HEK293 (cell line): ENCODE results near the gene ZIC4.

Source experiments
- CTCF ChIA-PET: fragments of 350-600 bp; formaldehyde crosslinking; extraction: SDS; loops from one replicate; lab custom pipeline; 2021; ENCODE audit warnings: antibody characterized with exemption; lab: Yijun Ruan, JAX
- POLR2A ChIA-PET: fragments of 300-600 bp; formaldehyde crosslinking; extraction: SDS; loops from one replicate; lab custom pipeline; 2020; ENCODE audit warnings: antibody characterized with exemption, inconsistent platforms; lab: Yijun Ruan, JAX
- H3K27ac ChIP-seq: fragments of 200-500 bp; sonication (Bioruptor generic); 2 replicates; pipeline ENCODE4 v1.5.1; 2014; ENCODE audit warnings: low read depth, low read length, control low read depth, inconsistent platforms; ENCODE audit errors: extremely low read depth
- H3K36me3 ChIP-seq, 2 experiments: fragments of 200-500 bp in 1 of 2; sonication (Bioruptor generic) in 1 of 2; 1 replicate in 1 of 2; 2 replicates in 1 of 2; pipeline ENCODE4 v1.5.1; 2014 to 2017; ENCODE audit warnings: inconsistent platforms in 2 of 2, low read length in 2 of 2; ENCODE audit not compliant: control insufficient read depth in 2 of 2, insufficient read depth in 1 of 2
- H3K4me1 ChIP-seq: fragments of 200-500 bp; sonication (Bioruptor generic); 2 replicates; pipeline ENCODE4 v1.5.1; 2014; ENCODE audit warnings: mild to moderate bottlenecking, low read length, inconsistent platforms; ENCODE audit not compliant: control insufficient read depth, insufficient read depth
- H3K4me3 ChIP-seq: 2 replicates; pipeline ENCODE4 v1.5.1; 2011; ENCODE audit warnings: low read depth, mild to moderate bottlenecking, control low read depth, low read length, moderate library complexity
- H3K9me3 ChIP-seq: fragments of 200-500 bp; sonication (Bioruptor generic); 2 replicates; pipeline ENCODE4 v1.5.1; 2014; ENCODE audit warnings: low read depth, low read length, inconsistent platforms; ENCODE audit not compliant: control insufficient read depth, insufficient read depth
- ELK4 ChIP-seq: IDR thresholded peaks from 2 replicates; pipeline ENCODE4 v1.6.1; 2011; ENCODE audit warnings: mild to moderate bottlenecking, low read depth, low read length, borderline replicate concordance
- HIC1 ChIP-seq: fragments of 450-650 bp; formaldehyde crosslinking; IDR thresholded peaks from 2 replicates; pipeline ENCODE4 v1.5.1; 2016; ENCODE audit warnings: missing biosample characterization, missing genetic modification characterization
- OSR2 ChIP-seq: fragments of 450-650 bp; formaldehyde crosslinking; IDR thresholded peaks from 2 replicates; pipeline ENCODE4 v1.5.1; 2016; ENCODE audit warnings: missing biosample characterization, missing genetic modification characterization
- PRDM1 ChIP-seq: fragments of 450-650 bp; formaldehyde crosslinking; IDR thresholded peaks from 2 replicates; pipeline ENCODE4; 2016; ENCODE audit warnings: missing biosample characterization, missing genetic modification characterization
- RBAK ChIP-seq: fragments of 450-650 bp; formaldehyde crosslinking; IDR thresholded peaks from 2 replicates; pipeline ENCODE4 v1.5.1; 2016; ENCODE audit warnings: missing biosample characterization, missing genetic modification characterization
- REPIN1 ChIP-seq: fragments of 450-650 bp; formaldehyde crosslinking; IDR thresholded peaks from 2 replicates; pipeline ENCODE4 v1.5.1; 2017; ENCODE audit warnings: missing biosample characterization, missing genetic modification characterization, low read depth
- ZBTB26 ChIP-seq: fragments of 450-650 bp; formaldehyde crosslinking; optimal IDR thresholded peaks from 2 replicates; pipeline ENCODE3; 2016; ENCODE audit warnings: missing biosample characterization, mild to moderate bottlenecking, missing genetic modification characterization
- ZBTB6 ChIP-seq: fragments of 450-650 bp; formaldehyde crosslinking; IDR thresholded peaks from 2 replicates; pipeline ENCODE4 v1.5.1; 2017; ENCODE audit warnings: missing biosample characterization, missing genetic modification characterization
- ZBTB7A ChIP-seq: fragments of 450-650 bp; formaldehyde crosslinking; IDR thresholded peaks from 2 replicates; pipeline ENCODE4 v1.5.1; 2016; ENCODE audit warnings: low read depth, missing biosample characterization, missing genetic modification characterization
- ZFHX2 ChIP-seq: fragments of 450-650 bp; formaldehyde crosslinking; conservative IDR thresholded peaks from 2 replicates; pipeline ENCODE4 v1.5.1; 2016; ENCODE audit warnings: missing biosample characterization, missing genetic modification characterization
- ZIC2 ChIP-seq: fragments of 450-650 bp; formaldehyde crosslinking; IDR thresholded peaks from 2 replicates; pipeline ENCODE4 v1.5.1; 2016; ENCODE audit warnings: missing biosample characterization, missing genetic modification characterization
- ZNF114 ChIP-seq: fragments of 450-650 bp; formaldehyde crosslinking; IDR thresholded peaks from 2 replicates; pipeline ENCODE4 v1.5.0; 2017; ENCODE audit warnings: missing biosample characterization, missing genetic modification characterization
- ZNF138 ChIP-seq: fragments of 450-650 bp; formaldehyde crosslinking; IDR thresholded peaks from 2 replicates; pipeline ENCODE4 v1.5.1; 2016; ENCODE audit warnings: missing biosample characterization, missing genetic modification characterization, borderline replicate concordance
- ZNF175 ChIP-seq: fragments of 450-650 bp; formaldehyde crosslinking; IDR thresholded peaks from 2 replicates; pipeline ENCODE4 v1.5.1; 2016; ENCODE audit warnings: missing biosample characterization, missing genetic modification characterization
- ZNF19 ChIP-seq: fragments of 450-650 bp; formaldehyde crosslinking; IDR thresholded peaks from 2 replicates; pipeline ENCODE4; 2016; ENCODE audit warnings: missing biosample characterization, missing genetic modification characterization, low read depth
- ZNF23 ChIP-seq: fragments of 450-650 bp; formaldehyde crosslinking; IDR thresholded peaks from 2 replicates; pipeline ENCODE4 v1.5.1; 2016; ENCODE audit warnings: missing biosample characterization, missing genetic modification characterization, borderline replicate concordance
- ZNF292 ChIP-seq: fragments of 450-650 bp; formaldehyde crosslinking; IDR thresholded peaks from 2 replicates; pipeline ENCODE4 v1.5.1; 2016; ENCODE audit warnings: low read depth, missing biosample characterization, missing genetic modification characterization, borderline replicate concordance
- ZNF335 ChIP-seq: fragments of 450-650 bp; formaldehyde crosslinking; conservative IDR thresholded peaks from 2 replicates; pipeline ENCODE4 v1.5.1; 2016; ENCODE audit warnings: missing biosample characterization, missing genetic modification characterization
- ZNF37A ChIP-seq: fragments of 450-650 bp; IDR thresholded peaks from 2 replicates; pipeline ENCODE4 v1.5.1; 2018; ENCODE audit warnings: missing biosample characterization, missing genetic modification characterization
- ZNF433 ChIP-seq: fragments of 450-650 bp; formaldehyde crosslinking; IDR thresholded peaks from 2 replicates; pipeline ENCODE4 v1.5.1; 2016; ENCODE audit warnings: missing biosample characterization, missing genetic modification characterization, low read depth
- ZNF501 ChIP-seq: fragments of 450-650 bp; formaldehyde crosslinking; IDR thresholded peaks from 2 replicates; pipeline ENCODE4 v1.5.1; 2016; ENCODE audit warnings: missing biosample characterization, missing genetic modification characterization
- ZNF600 ChIP-seq: fragments of 450-650 bp; formaldehyde crosslinking; IDR thresholded peaks from 2 replicates; pipeline ENCODE4 v1.5.1; 2016; ENCODE audit warnings: missing biosample characterization, missing genetic modification characterization
- ZNF645 ChIP-seq: fragments of 450-650 bp; formaldehyde crosslinking; IDR thresholded peaks from 2 replicates; pipeline ENCODE4; 2016; ENCODE audit warnings: missing biosample characterization, missing genetic modification characterization
- ZNF660 ChIP-seq: fragments of 450-650 bp; IDR thresholded peaks from 2 replicates; pipeline ENCODE4 v1.5.1; 2018; ENCODE audit warnings: missing biosample characterization, mild to moderate bottlenecking, missing genetic modification characterization
- ZNF791 ChIP-seq: fragments of 450-650 bp; formaldehyde crosslinking; IDR thresholded peaks from 2 replicates; pipeline ENCODE4 v1.5.1; 2016; ENCODE audit warnings: missing biosample characterization, missing genetic modification characterization
- ZXDB ChIP-seq: fragments of 450-650 bp; formaldehyde crosslinking; IDR thresholded peaks from 2 replicates; pipeline ENCODE4 v1.5.1; 2016; ENCODE audit warnings: missing biosample characterization, missing genetic modification characterization

ZIC4 gene

GRCh38 chr3:147407114-147407497, 763 bp upstream of the ZIC4 start:
- H3K27ac ChIP-seq, result no peak overlapping the region
- H3K4me3 ChIP-seq, result no peak overlapping the region
- no peaks in the 10 kb centered on the region for H3K36me3 ChIP-seq
- POLR2A ChIA-PET, result no interaction called here
- no peak for TF ChIP-seq ZNF645 (tag by site-specific recombination)
- TF ChIP-seq ZNF37A (tag by site-specific recombination), result no peak
- no peak for TF ChIP-seq REPIN1 (tag by site-specific recombination)
- TF ChIP-seq ZFHX2 (tag by site-specific recombination), result no peak
- no peak for TF ChIP-seq ZNF791 (tag by site-specific recombination)
- no peak for TF ChIP-seq PRDM1 (tag by site-specific recombination)
- no peak for TF ChIP-seq ZBTB7A (tag by site-specific recombination)
- TF ChIP-seq ZBTB6 (tag by site-specific recombination), result no peak
- no peak for TF ChIP-seq ZIC2
- TF ChIP-seq ZNF501 (tag by site-specific recombination), result no peak
- TF ChIP-seq ZNF23 (tag by site-specific recombination), result no peak
- TF ChIP-seq ZNF433 (tag by site-specific recombination), result no peak
- no peak for TF ChIP-seq ZNF114 (tag by site-specific recombination)
- CTCF ChIA-PET, result no interaction called here
- no peaks in the 10 kb centered on the region for H3K9me3 ChIP-seq
- H3K4me1 ChIP-seq, result no peaks in the 10 kb centered on the region

- ChIA-PET POLR2A (no interaction called here), CTCF (no interaction called here)
- no peaks in the 10 kb centered on the region for H3K9me3 ChIP-seq
- no peaks in the 10 kb centered on the region for H3K4me1 ChIP-seq
- H3K4me3 ChIP-seq, result no peak overlapping the region
- no peaks in the 10 kb centered on the region for H3K36me3 ChIP-seq
- H3K27ac ChIP-seq, result no peak overlapping the region
- no peak for TF ChIP-seq ELK4
- no peak for TF ChIP-seq ZNF114 (tag by site-specific recombination)
- no peak for TF ChIP-seq RBAK (tag by site-specific recombination)
- TF ChIP-seq ZNF600 (tag by site-specific recombination), result no peak
- no peak for TF ChIP-seq ZNF19 (tag by site-specific recombination)
- TF ChIP-seq ZNF660 (tag by site-specific recombination), result no peak
- no peak for TF ChIP-seq ZNF292 (tag by site-specific recombination)
- TF ChIP-seq ZNF138, result no peak
- no peak for TF ChIP-seq OSR2
- no peak for TF ChIP-seq ZXDB (tag by site-specific recombination)
- TF ChIP-seq HIC1, result no peak
- TF ChIP-seq ZBTB26 (tag by site-specific recombination), result no peak
- TF ChIP-seq ZNF335 (tag by site-specific recombination), result no peak
- no peak for TF ChIP-seq ZNF175 (tag by site-specific recombination)
These were observed 914 bp downstream of the ZIC4 start for GRCh38 chr3:147405231-147406027.
